AG10803 (cell line): Measurements from ENCODE around the gene RSRC1.
"Not testable (repeated sequence)": the region's sequence is repeated elsewhere in the genome, so short reads cannot be mapped to it uniquely, and the experiment has no call there.

ENCODE experiments used
- DNase-seq: peaks from one replicate; pipeline ENCODE4 v3.0.0; 2010; ENCODE audit warnings: low read depth
- H3K4me3 ChIP-seq: 2 replicates; pipeline ENCODE4 v1.5.1; 2011; ENCODE audit warnings: mild to moderate bottlenecking, low read length, control low read depth
- TF ChIP-seq, protein P1 (sequence below): conservative IDR thresholded peaks from 2 replicates; pipeline ENCODE4 v1.5.1; 2011; ENCODE audit warnings: mild to moderate bottlenecking, low read length, control low read depth, inconsistent platforms

The RSRC1 gene

DNA sequence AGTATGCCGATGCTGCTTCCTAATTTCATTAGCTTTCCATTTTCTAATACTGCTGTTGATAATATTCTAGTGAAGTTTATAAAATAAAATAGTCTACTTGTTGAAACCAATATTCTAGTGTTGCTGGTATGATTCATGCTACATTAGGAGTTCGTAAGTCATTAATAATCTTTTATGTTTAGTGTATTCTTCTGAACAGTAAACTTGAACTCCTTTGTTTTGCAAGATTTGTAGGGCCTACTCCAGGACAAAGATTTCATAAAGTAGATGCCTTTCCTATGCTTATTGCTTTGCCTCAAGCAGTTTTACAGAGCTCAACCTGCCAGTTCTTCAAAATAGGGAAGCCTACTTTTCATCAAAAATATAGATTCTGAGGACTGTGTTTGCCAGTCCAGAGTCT is 111.5 kb downstream of the RSRC1 start:
- no peak overlapping the region for H3K4me3 ChIP-seq
- TF ChIP-seq, protein P1, sequence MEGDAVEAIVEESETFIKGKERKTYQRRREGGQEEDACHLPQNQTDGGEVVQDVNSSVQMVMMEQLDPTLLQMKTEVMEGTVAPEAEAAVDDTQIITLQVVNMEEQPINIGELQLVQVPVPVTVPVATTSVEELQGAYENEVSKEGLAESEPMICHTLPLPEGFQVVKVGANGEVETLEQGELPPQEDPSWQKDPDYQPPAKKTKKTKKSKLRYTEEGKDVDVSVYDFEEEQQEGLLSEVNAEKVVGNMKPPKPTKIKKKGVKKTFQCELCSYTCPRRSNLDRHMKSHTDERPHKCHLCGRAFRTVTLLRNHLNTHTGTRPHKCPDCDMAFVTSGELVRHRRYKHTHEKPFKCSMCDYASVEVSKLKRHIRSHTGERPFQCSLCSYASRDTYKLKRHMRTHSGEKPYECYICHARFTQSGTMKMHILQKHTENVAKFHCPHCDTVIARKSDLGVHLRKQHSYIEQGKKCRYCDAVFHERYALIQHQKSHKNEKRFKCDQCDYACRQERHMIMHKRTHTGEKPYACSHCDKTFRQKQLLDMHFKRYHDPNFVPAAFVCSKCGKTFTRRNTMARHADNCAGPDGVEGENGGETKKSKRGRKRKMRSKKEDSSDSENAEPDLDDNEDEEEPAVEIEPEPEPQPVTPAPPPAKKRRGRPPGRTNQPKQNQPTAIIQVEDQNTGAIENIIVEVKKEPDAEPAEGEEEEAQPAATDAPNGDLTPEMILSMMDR, result no peak
- peak; percentile 1 for DNase-seq

DNA sequence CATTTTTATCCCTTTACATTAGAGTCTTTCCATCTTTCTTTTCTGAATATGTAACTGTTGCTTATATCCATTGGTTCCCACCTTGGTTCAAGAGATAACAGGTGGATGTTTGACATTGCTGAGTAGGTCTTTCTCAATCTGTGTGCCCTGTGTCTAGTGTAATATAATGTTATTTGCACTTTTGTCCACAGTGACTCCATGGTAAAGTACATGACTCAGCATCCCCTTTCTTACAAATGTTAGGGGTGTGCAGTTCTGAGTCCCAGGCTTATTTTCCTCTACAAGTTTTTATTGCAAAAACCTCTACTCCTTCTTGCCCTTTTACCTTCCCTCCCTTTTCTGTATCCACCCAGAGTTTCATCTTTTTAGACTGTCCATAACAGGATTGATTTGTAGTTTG is 116.5 kb downstream of the RSRC1 start:
- TF ChIP-seq, protein P1, result no peak
- no peak for DNase-seq
- no peak overlapping the region for H3K4me3 ChIP-seq

DNA sequence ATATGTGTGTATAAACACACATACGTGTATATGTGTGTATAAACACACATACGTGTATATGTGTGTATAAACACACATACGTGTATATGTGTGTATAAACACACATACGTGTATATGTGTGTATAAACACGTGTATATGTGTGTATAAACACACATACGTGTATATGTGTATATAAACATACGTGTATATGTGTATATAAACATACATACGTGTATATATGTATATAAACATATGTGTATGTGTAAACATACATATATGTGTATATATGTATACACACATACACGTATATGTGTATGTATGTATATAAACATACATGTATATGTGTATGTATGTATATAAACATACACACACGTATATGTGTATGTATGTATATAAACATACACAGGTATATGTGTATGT is 119.1 kb downstream of the RSRC1 start:
- H3K4me3 ChIP-seq, DNase-seq: not testable (repeated sequence)

DNA sequence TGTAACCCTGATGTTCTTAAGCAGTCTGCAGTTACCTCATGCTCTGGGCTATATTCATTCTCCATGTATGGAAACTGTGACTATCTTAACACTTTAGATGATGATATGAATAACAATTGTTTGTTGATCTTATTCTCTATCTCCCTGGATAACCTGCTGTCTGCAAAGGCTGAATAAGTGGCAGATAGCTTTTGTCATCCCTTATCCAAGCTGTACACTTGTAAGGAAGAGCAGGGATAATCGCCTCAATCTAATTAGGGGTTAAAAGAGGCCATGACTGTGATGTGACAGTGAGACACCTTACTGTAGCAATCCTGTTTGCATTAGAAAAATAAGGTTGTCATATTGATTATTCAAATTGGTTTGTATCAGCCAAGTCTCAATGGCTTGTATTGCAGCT is 123.9 kb downstream of the RSRC1 start:
- TF ChIP-seq, protein P1, result no peak
- DNase-seq, result no peak
- H3K4me3 ChIP-seq, result no peak overlapping the region

DNA sequence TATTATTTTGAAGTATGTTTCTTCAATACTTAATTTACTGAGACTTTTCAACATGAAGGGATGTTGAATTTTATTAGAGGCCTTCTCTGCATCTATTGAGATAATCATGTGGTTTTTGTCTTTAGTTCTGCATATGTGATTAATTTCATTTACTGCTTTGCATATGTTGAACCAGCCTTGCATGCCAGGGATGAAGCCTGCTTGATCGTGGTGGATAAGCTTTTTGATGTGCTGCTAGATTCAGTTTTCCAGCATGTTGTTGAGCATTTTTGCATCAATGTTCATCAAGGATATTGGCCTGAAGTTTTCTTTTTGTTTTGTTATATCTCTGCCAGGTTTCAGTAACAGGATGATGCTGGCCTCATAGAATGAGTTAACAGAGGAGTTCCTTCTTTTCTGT is 134.4 kb downstream of the RSRC1 start:
- DNase-seq, result peak; percentile 9
- H3K4me3 ChIP-seq, result no peak overlapping the region
- TF ChIP-seq, protein P1, result no peak

DNA sequence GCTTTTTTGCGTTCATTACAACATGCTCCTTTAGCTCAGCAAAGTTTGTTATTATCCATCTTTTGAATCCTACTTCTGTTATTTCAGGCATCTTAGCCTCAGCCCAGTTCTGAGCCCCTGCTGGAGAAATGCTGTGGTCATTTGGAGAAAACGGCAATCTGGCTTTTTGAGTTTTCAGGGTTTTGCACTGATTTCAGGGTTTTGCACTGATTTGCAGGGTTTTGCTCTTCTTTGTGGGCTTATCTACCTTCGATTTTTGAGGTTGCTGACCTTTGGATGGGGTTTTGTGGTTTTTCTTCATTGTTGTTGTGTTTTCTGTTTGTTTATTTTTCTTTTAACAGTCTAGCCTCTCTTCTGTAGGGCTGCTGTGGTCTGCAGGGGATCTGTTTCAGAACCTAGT is 137.4 kb downstream of the RSRC1 start:
- H3K4me3 ChIP-seq, result no peak overlapping the region
- no peak for DNase-seq
- TF ChIP-seq, protein P1, result no peak

DNA sequence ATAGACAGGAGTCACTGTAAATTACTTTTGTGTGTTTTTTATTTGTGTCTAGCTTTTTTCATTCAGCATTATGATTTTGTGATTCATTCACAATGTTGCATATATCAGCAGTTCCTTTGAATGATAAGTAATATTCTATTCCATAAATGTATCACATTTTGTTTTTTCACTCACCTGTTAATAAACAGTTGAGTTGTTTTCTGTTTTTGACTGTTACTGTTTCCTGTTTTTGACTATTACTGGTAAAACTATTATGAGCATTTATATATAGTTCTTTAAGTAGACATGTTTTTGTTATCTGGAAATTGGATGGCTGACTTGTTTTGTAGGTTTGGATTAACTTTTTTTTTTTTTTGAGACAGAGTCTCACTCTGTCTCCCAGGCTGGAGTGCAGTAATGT is 138.4 kb downstream of the RSRC1 start:
- TF ChIP-seq, protein P1, result no peak

DNA sequence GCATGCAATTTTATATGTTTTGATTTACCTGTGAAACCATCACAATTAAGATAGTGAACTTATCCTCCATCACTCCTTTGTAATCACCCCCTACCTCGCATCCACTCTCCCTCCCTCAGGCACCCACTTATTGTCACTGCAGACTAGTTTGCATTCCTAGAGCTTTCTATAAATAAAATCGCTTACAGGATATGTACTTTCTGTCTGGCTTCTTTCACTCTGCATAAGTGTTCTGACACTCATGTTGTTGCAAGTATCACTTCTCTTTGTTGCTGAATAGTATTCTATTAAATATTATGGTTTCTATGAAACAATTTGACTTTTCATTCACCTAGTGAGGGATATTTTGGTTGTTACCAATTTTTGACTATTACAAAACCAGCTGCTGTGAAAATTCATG is 139.3 kb downstream of the RSRC1 start:
- H3K4me3 ChIP-seq, result no peak overlapping the region
- TF ChIP-seq, protein P1, result no peak
- no peak for DNase-seq

More for the DNA sequence above, 138.4 kb downstream of the RSRC1 start:
- no peak for DNase-seq
- no peak overlapping the region for H3K4me3 ChIP-seq
